B cell (primary cell): ENCODE results near the gene SRP14. TPM values are rescaled to one million over a fixed set of nuclear protein-coding genes. Genes with fewer than 3 reads are reported as not detected.

Source experiments
- ATAC-seq: fragments of 200-7000 bp; cut with Tn5 transposase; one replicate; pipeline ENCODE4 v1.10.0; 2021; ENCODE audit warnings: low read depth, mild to moderate bottlenecking, moderate number of reproducible peaks, moderate library complexity
- CTCF ChIA-PET: fragments of 350-600 bp; sonication (Branson Sonifier 250); formaldehyde crosslinking; loops from one replicate; lab custom pipeline; 2021; ENCODE audit warnings: antibody characterized with exemption, inconsistent platforms; lab: Charles Lee
- POLR2A ChIA-PET: fragments of 350-600 bp; sonication (Branson Sonifier 250); formaldehyde crosslinking; loops from one replicate; lab custom pipeline; 2021; ENCODE audit warnings: antibody characterized with exemption; lab: Charles Lee
- DNase-seq: peaks from one replicate; pipeline ENCODE4 v3.0.0; 2013
- H2AFZ ChIP-seq: 2 replicates; pipeline ENCODE4 v1.6.1; 2012; ENCODE audit warnings: mild to moderate bottlenecking, low read depth, low read length; ENCODE audit not compliant: insufficient read depth, poor library complexity, severe bottlenecking
- H3K27ac ChIP-seq, 2 donors: 1 replicate in 1 of 2; 2 replicates in 1 of 2; pipeline ENCODE4 v1.5.1; 2012 to 2013; ENCODE audit warnings: low read length in 2 of 2, mild to moderate bottlenecking in 2 of 2, moderate library complexity in 1 of 2
- H3K27me3 ChIP-seq, 4 experiments: fragments of 200-600 bp in 1 of 4; sonication (generic) in 1 of 4; replicated peaks in 1 of 4; 1 replicate in 2 of 4; 2 replicates in 2 of 4; pipeline versions ENCODE4 v1.6.1 to v1.7.0; 2013 to 2016; ENCODE audit warnings: low read length in 3 of 4, mild to moderate bottlenecking in 2 of 4, mixed read lengths in 1 of 4, moderate library complexity in 1 of 4; ENCODE audit not compliant: insufficient read depth in 4 of 4, control insufficient read depth in 3 of 4; ENCODE audit errors: control extremely low read depth in 1 of 4
- H3K36me3 ChIP-seq, 2 experiments: replicated peaks in 1 of 2; 1 replicate in 1 of 2; 2 replicates in 1 of 2; pipeline versions ENCODE4 v1.6.1 to v1.7.1; 2013; ENCODE audit warnings: low read length in 1 of 2; ENCODE audit not compliant: insufficient read depth in 2 of 2, control insufficient read depth in 1 of 2; ENCODE audit errors: control extremely low read depth in 1 of 2, extremely low read depth in 1 of 2
- H3K4me1 ChIP-seq, 2 donors: fragments of 200-600 bp in 1 of 2; sonication (generic) in 1 of 2; 1 replicate in 1 of 2; 2 replicates in 1 of 2; pipeline versions ENCODE4 v1.5.1 to v1.6.1; 2013 to 2017; ENCODE audit warnings: low read length in 2 of 2; ENCODE audit not compliant: control insufficient read depth in 2 of 2, insufficient read depth in 2 of 2
- H3K4me2 ChIP-seq: replicated peaks from 2 replicates; pipeline ENCODE3; 2012; ENCODE audit warnings: mild to moderate bottlenecking, low read depth, low read length; ENCODE audit not compliant: poor library complexity, severe bottlenecking
- H3K4me3 ChIP-seq, 5 experiments: fragments of 200-600 bp in 1 of 5; sonication (generic) in 1 of 5; 1 replicate in 3 of 5; 2 replicates in 2 of 5; pipeline versions ENCODE4 v1.5.1 to v1.7.0; 2011 to 2016; ENCODE audit warnings: low read length in 4 of 5, mild to moderate bottlenecking in 4 of 5, low read depth in 2 of 5, control low read depth in 1 of 5, moderate library complexity in 1 of 5; ENCODE audit not compliant: insufficient read depth in 1 of 5; ENCODE audit errors: control extremely low read depth in 1 of 5, extremely low read depth in 1 of 5
- H3K79me2 ChIP-seq: fragments of 200-600 bp; sonication (generic); one replicate; pipeline ENCODE4 v1.6.0; 2016; ENCODE audit warnings: low read length; ENCODE audit not compliant: control insufficient read depth, insufficient read depth
- H3K9ac ChIP-seq: fragments of 200-600 bp; sonication (generic); 2 replicates; pipeline ENCODE4 v1.6.1; 2017; ENCODE audit warnings: mild to moderate bottlenecking, low read length, moderate library complexity
- H3K9me3 ChIP-seq, 3 donors: one replicate each; pipeline versions ENCODE4 v1.6.1 to v1.7.1; 2013; ENCODE audit warnings: low read length in 2 of 3; ENCODE audit not compliant: control insufficient read depth in 2 of 3, insufficient read depth in 1 of 3; ENCODE audit errors: control extremely low read depth in 1 of 3
- H4K20me1 ChIP-seq: 2 replicates; pipeline ENCODE4 v1.6.0; 2012; ENCODE audit warnings: mild to moderate bottlenecking, low read length; ENCODE audit not compliant: insufficient read depth, control insufficient read depth, poor library complexity, severe bottlenecking
- H3K27ac Mint-ChIP-seq: one replicate; pipeline ENCODE4 v1.8.0; 2021; ENCODE audit warnings: mixed read lengths
- H3K27me3 Mint-ChIP-seq: one replicate; pipeline ENCODE4 v1.8.0; 2021; ENCODE audit warnings: mixed read lengths
- H3K4me1 Mint-ChIP-seq: one replicate; pipeline ENCODE4 v1.8.0; 2021; ENCODE audit warnings: mixed read lengths
- H3K4me3 Mint-ChIP-seq: one replicate; pipeline ENCODE4 v1.8.0; 2021; ENCODE audit warnings: mixed read lengths
- H3K9me3 Mint-ChIP-seq: one replicate; pipeline ENCODE4 v1.8.0; 2022; ENCODE audit warnings: mixed read lengths; ENCODE audit not compliant: insufficient read depth
- EZH2 ChIP-seq: IDR thresholded peaks from 2 replicates; pipeline ENCODE4 v1.6.1; 2012; ENCODE audit warnings: borderline replicate concordance, low read depth, mild to moderate bottlenecking, moderate library complexity, low read length; ENCODE audit not compliant: insufficient read depth, poor library complexity, severe bottlenecking
- WGBS: methylation state at CpG from one replicate; pipeline ENCODE4 v1.1.5; 2013; ENCODE audit warnings: missing lambda C conversion rate; ENCODE audit not compliant: insufficient coverage; 5-methylcytosine and 5-hydroxymethylcytosine counted together
- intact Hi-C: fragments of 100-400 bp; cut with micrococcal nuclease; formaldehyde crosslinking; loops from one replicate; pipeline ENCODE4 v1.10.0; 2022
- polyA plus RNA-seq: library from polyadenylated mRNA; depleted of rRNA; stranded (reverse); fragments of >200 nt; gene quantifications from 2 replicates; pipeline ENCODE4 v1.2.3, GENCODE V29; 2012
- total RNA-seq, 2 donors: library from RNA; stranded (reverse); fragments of 120-200 nt in 1 of 2; gene quantifications; 1 replicate in 1 of 2; 2 replicates in 1 of 2; pipeline versions ENCODE4 v1.2.3 to v1.2.4, GENCODE V29; 2013 to 2022
- TF ChIP-seq, protein P1 (sequence below): fragments of 200-600 bp; IDR thresholded peaks from one replicate; pipeline ENCODE4 v1.8.0; 2022; ENCODE audit warnings: antibody characterized with exemption, mild to moderate bottlenecking

The SRP14 gene
- total and polyA plus RNA-seq, 2 donors (not counting 1 experiment from before 2014, with no cell fraction given), result 120 to 131 TPM

DNA sequence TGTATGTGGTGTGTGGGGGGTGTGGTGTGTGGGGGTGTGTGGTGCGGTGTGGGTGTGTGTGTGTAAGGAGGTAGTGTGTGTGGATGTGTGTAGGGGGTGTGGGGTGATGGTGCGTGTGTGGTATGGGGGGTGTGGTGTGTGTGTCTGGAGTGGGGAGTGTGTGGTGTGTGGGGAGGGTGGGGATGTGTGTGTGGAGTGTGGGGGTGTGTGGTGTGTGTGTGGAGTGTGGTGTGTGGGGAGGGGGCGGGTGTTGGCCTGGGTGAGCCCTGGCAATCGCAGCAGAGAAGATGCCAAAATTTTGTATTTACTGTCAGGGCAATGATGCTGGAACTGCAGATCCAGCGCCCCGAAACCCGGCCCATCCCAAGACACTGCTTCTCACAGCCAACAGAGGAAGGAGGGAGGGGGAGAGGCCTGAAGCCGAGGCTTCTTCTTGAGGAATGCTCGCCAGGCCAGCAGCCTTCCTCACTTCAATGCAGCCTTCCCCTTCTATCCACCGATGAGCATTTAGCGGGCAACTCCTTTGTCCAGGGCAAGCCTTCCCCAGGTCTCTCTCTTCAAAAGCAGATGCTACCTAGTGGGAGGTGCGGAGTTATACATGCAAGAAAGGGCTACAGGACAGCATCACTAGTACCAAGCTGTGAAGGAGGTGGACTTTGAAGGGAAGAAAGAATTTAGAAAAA is 11.9 kb upstream of the SRP14 start:
- peak overlapping the region; percentile 35 for H3K4me2 ChIP-seq
- Mint-ChIP-seq H3K27ac (peak overlapping the region; percentile 12), H3K9me3 (no peaks in the 10 kb centered on the region), H3K4me1 (peaks cover 78% of the 10 kb centered on the region), H3K27me3 (no peaks in the 10 kb centered on the region), H3K4me3 (no peak overlapping the region)
- H3K4me3 ChIP-seq, result no peak overlapping the region
- no peak overlapping the region for H3K27ac ChIP-seq
- 93% methylated on average over 4 of the region's 12 CpGs for WGBS
- H3K9ac ChIP-seq, result no peak overlapping the region
- no peaks in the 10 kb centered on the region for H3K27me3 ChIP-seq
- H3K79me2 ChIP-seq, result peaks cover 9% of the 10 kb centered on the region
- peaks cover 75 to 79% of the 10 kb centered on the region in 2 donors for H3K4me1 ChIP-seq
- H2AFZ ChIP-seq, result no peak overlapping the region
- ChIA-PET CTCF (interaction anchor here (1.2 to 5.6 kb wide), 2 partner anchors 53 to 228 kb away, joined by 6 to 92 read pairs; no protein-coding TSS in a partner anchor), POLR2A (interaction anchor here (4.6 kb wide), 1 partner anchor 46 kb away, joined by 67 read pairs; no protein-coding TSS in a partner anchor)
- intact Hi-C loops, result no loop called here
- peaks cover 0 to 3% (median 0%) of the 10 kb centered on the region in 3 donors for H3K9me3 ChIP-seq
- ATAC-seq, result no peak
- TF ChIP-seq, protein P1, sequence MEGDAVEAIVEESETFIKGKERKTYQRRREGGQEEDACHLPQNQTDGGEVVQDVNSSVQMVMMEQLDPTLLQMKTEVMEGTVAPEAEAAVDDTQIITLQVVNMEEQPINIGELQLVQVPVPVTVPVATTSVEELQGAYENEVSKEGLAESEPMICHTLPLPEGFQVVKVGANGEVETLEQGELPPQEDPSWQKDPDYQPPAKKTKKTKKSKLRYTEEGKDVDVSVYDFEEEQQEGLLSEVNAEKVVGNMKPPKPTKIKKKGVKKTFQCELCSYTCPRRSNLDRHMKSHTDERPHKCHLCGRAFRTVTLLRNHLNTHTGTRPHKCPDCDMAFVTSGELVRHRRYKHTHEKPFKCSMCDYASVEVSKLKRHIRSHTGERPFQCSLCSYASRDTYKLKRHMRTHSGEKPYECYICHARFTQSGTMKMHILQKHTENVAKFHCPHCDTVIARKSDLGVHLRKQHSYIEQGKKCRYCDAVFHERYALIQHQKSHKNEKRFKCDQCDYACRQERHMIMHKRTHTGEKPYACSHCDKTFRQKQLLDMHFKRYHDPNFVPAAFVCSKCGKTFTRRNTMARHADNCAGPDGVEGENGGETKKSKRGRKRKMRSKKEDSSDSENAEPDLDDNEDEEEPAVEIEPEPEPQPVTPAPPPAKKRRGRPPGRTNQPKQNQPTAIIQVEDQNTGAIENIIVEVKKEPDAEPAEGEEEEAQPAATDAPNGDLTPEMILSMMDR, result no peak
- TF ChIP-seq EZH2, result no peak
- no peaks in the 10 kb centered on the region for H4K20me1 ChIP-seq
- no peak for DNase-seq
- H3K36me3 ChIP-seq, result no peaks in the 10 kb centered on the region

DNA sequence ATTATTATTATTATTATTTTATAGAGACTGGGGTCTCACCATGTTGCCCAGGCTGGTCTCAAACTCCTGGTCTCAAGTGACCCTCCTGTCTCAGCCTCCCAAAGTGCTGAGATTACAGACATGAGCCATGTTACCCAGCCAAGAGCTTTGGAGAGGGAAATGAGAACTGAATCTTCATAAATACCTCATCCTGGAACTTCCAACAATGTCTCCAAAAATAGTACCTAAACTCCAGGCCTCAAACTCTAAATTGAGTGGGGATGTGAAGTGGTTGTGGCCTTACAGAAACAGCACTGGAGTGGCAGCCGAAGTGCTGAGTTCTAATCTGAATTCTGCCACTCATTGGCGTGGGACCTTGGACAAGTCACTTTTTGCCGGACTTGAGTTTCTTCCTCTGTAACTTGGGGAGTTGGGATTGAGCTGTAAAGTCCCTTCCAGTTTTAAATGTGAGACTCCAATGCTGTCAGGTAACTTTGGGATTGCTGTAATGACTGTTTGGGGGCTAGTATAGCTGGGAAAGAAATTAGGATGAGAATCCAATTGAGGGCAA is 10.0 kb upstream of the SRP14 start:
- Mint-ChIP-seq H3K27me3 (no peaks in the 10 kb centered on the region), H3K4me1 (peaks cover 79% of the 10 kb centered on the region), H3K4me3 (no peak overlapping the region), H3K9me3 (no peaks in the 10 kb centered on the region), H3K27ac (peak overlapping the region; percentile 59)
- POLR2A ChIA-PET, result interaction anchor here (0.8 to 8.4 kb wide), 9 partner anchors 10 to 54 kb away, joined by 3 to 324 read pairs (median 4); partner anchors contain the start of genes BMF and SRP14
- H3K27ac ChIP-seq, result peak overlapping the region in 1 of 2 donors; percentile 30
- WGBS, result 94% methylated on average over 3 of the region's 3 CpGs
- H2AFZ ChIP-seq, result no peak overlapping the region
- H3K4me1 ChIP-seq, result peaks cover 71 to 78% of the 10 kb centered on the region in 2 donors
- no peaks in the 10 kb centered on the region for H4K20me1 ChIP-seq
- no peak overlapping the region for H3K9ac ChIP-seq
- H3K9me3 ChIP-seq, result no peaks in the 10 kb centered on the region
- peak overlapping the region; percentile 13 for H3K4me2 ChIP-seq
- H3K79me2 ChIP-seq, result peaks cover 17% of the 10 kb centered on the region
- H3K27me3 ChIP-seq, result no peaks in the 10 kb centered on the region
- no peaks in the 10 kb centered on the region for H3K36me3 ChIP-seq
- no peak for DNase-seq
- no peak overlapping the region for H3K4me3 ChIP-seq
- no peak for TF ChIP-seq EZH2
- TF ChIP-seq, protein P1, result no peak
- CTCF ChIA-PET, result interaction anchor here (0.9 to 16.5 kb wide), 15 partner anchors 10 to 289 kb away, joined by 3 to 934 read pairs (median 4); partner anchors contain the start of gene BMF
- intact Hi-C loops, result loop anchor here (5.0 kb wide), 1 partner anchor 273 kb away; the partner anchor contains the start of gene INAFM2
- no peak for ATAC-seq
